HG02759 (cell line): ENCODE data around the gene ZNF23.

Source experiments
- ATAC-seq: cut with Tn5 transposase; IDR thresholded peaks from one replicate; pipeline ENCODE4 v1.9.1; 2021; ENCODE audit warnings: mild to moderate bottlenecking, moderate library complexity; ENCODE audit not compliant: unreplicated experiment

The ZNF23 gene

DNA sequence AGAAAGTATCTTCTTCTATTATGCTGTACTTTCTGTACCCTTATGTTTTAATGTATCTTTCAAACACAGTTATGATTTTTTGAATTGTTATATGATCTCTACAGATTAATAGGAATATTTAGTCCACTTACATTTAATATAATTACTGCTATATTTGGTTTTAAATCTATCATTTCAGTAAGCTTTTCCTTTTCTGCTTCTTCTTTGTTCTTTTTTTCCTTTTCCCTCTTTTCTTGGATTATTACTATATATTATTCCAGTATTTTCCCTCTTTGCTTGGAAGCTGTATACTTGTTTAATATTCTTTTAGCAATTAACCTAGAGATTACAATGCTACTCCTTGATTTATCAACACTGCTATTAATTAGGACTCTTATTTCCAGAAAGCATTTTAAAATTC, 33.7 kb downstream of the ZNF23 start:
- ATAC-seq: no peak

DNA sequence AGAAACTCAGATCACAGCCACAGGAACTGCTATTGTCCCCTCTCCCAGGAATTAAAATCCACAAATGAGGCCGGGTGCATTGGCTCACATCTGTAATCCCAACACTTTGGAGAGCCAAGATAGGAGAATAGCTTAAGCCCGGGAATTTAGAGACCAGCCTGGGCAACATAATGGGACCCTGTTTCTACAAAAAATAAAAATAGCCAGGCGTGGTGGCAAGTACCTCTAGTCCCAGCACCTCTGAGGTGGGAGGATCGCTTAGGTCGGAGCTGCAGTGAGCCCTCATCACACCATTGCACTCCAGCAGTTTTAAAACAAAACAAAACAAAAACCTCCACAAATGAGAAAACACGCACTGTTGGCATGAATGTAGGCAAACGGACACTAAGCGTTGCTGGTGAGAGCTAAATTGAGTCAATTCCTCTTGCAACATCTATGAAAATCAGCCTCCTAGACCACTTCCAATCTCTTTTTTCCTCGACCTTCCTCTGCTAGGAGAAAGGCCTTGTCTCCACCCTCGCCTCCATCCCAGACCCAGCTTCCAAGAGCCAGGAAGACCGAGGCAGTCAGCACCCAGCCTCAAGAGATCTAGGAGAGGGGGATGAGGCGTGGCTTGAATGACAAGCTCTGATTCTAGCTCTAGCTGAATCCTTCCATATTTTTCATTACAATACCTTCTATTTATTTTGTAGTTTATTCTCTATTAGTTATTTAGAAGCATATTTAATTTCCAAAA, 35.0 kb downstream of the ZNF23 start:
- ATAC-seq: no peak

DNA sequence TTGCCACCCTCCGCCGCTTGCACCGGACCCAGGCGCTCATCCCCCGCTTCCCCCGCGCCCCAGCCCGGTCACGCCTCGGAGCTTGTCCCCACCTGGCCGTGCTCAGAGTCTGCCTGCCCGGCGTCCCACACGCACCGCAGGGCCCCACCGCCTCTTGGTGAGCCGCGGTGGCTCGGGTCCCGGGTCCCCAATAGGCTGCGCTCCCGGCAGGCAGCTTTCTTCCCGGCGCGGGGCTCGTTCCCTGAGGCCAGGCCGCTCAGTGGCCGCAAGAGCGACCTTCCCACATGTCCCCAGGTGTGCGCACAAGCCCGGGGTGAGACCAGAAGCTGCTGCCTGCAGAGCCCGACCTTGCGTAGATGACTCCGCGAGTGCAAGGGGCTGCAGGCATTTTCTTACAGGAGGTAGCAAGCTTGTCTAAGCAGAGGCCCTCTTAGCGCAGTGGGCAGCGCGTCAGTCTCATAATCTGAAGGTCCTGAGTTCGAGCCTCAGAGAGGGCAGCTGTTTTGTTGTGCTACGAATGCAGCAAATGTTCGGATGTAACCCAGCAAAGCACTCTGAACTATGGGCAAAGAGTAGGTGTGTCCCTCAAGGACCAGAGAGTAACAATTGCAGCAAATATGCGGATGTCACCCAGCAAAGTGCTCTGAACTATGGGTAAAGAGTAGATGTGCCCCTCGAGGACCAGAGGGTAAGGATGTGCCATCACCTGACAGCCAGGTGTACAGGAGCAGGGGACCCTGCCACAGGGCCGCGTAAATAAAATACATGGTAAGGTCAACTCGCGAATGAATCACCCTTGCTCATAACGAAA, 35.8 kb downstream of the ZNF23 start:
- ATAC-seq: peak; percentile 69

DNA sequence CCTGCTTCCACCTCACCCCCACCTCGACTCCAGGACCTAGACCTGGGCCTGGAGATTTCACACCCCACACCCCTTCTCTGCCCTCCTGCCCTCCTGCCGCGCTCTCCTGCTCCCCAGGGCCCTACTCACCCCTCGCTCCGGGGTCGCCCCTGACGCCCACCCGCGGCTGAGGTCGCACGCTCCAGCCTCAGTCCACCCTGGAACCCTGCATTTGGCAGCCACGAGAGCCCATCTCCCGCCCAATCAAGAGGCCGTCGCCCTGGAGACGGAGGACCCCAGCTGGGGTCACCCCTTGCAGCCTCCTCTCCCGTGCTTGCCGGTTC, 36.3 kb downstream of the ZNF23 start:
- no peak for ATAC-seq

DNA sequence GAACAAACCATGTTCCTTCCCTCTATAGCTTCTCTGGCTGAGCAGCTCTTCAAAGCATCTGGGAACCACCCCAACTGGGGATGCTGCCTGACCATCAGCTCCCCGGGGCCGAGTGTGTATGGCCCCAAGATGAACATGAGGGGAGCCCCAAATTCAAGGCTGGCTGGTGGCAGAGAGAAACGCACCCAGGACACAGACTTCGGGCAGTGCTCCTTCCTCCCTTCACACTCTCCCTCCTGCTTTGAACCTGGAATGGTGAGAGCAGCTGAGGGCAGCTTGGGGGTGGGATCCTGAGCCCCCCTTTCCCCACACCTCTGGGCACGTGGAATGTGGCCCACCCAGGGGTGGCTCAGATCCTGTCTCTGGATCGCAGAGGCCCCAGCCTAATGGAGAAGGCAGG, 37.4 kb downstream of the ZNF23 start:
- ATAC-seq: no peak

DNA sequence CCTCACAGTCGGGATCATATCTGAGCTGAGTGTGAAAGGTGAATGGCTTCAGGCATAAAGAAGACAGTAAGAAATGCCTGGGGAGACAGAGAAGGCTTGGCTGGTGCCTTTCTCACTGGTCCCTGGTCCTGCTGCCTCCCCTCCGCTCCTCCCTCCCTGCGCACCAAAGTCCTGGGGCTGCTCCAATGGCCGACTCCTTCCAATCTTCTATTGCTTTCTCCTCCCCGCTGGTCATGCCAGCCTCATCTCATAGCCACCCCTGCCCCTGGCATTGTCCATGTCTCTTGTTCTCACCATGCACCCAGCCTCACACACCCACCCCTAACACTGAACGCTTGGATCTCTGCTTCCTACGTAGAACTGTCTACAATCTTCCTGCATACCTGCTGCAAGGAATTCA, 38.2 kb downstream of the ZNF23 start:
- ATAC-seq: no peak

DNA sequence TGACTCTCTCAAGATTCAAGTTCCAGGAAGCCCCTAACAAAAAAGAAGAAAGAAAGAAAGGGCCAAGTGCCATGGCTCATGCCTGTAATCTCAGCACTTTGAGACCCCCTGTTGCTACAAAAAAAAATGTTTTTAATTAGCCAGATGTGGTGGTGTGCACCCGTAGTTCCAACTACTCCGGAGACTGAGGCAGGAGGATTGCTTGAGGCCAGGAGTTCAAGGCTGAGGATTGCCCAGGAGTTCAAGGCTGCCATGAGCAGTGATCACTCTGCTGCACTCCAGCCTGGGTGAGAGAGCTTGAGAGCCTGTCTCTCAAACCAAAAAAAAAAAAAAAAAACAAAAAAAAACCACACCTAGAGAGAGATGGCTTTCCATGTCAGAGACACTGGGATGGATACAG, 39.0 kb downstream of the ZNF23 start:
- ATAC-seq: no peak

DNA sequence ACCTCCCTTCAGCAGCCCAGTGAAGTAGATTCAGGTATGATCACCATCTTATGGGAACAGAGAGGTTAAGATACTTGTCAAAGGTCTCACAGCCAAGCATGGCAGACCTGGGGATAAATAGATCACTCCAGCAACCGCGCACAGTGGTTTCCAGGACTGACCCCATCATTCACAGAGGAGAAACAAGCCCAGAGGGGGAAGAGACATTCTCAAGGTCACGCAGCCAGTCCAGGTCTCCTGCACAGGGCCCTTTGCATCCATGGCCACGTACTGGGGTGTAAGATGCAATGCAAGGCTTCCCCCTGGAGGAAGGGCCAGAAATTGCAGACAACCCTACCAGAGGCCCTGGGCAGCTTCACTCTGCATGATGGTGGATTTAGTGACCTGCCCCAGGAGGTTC, 40.1 kb downstream of the ZNF23 start:
- no peak for ATAC-seq

DNA sequence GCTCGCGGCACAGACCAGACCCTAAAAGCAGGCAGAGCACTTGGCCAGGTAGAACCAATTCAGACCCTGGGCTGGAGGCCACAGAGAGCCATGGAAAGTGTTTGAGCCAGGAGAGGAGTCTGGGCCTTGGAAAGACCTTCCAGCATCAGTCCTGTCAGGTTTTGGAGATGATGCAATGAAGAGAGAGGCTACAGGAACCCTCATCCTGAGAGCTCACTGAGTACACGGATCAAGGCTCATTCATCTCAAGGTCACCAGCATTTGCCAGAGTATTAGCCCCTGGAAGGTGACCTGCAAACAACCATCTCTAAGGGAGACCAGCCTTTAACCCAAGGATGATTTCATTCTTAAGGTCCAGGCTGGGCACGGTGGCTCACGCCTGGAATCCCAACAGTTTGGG, 48.0 kb downstream of the ZNF23 start:
- ATAC-seq: no peak

DNA sequence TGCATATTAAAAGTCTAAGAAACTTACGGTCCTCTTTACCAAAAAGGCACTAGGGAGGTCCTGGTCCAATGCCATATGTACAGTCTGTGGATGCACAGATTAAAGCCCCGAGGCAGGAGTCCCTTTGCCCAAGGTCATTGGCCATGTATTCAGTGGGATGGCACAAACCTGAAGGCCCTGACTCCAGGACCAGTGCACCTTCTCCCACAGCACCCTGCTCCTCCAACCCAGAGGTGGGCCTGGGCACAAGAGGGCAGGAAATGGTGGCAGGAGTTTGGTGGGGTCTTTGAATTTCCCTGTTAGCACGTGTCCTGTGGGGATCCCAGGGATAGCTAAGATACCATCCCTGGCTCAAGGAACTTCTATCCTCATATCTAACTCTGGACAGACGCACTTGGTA, 48.7 kb downstream of the ZNF23 start:
- no peak for ATAC-seq

DNA sequence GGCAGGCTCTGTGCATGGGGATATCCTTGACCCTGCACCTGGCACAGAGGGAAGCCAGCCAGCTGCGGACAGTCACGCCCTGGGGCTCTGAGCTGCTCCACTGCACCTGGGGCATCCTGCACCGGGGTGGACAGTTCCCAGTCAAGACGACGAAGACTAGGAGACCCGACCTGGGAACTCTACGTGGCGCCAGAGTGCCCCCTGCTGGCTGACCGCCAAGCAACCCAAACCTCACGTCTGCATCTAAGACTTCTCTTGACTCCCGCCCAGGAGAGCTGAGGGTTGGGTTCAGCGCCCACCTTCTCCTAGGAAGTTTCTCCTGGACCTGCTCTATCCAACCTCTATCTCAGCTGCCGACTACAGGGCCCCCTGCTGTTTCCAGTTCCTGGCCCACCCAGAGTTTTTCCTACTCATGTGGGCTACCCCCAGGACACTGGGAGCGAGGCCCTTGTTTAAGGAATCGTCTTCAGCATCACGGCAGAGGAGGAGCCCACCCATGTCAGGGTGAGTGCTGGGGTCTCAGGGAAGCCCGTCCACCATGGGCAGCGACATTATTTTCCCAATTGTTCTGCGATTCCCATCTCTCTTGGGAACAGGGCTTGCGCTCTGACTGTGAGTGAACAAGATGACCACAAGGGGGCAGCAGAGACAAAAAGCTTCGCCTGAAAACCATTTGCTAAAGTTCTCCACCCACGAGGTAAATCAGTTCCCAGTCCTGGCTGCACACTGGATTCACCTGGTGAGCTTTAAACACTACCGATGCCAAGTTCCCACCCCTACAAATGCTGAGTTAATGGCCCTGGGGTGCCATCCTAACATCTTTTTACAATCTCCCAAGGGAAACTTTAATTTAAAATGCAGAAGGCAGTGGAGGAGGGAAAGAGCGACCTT, 49.5 kb downstream of the ZNF23 start:
- peak; percentile 61 for ATAC-seq

DNA sequence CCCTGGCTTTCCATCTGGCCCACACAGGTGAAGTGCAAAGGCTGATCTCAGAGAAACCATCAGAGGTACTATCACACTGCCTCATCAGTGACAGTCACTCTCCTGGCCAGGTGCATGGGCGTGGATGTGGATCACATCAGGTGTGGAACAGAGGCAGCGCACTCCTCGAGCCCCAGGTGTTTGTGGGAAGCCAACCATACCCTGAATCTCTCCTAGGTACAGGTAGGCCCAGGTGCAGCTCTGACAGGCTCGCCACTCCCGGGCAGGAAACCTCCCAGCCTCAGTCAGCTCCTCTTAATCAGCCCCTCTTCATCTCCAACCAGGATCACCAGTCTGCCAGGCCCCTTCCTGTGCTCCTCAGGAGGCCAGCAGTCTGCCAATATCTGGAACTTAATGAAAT, 51.9 kb downstream of the ZNF23 start:
- no peak for ATAC-seq

DNA sequence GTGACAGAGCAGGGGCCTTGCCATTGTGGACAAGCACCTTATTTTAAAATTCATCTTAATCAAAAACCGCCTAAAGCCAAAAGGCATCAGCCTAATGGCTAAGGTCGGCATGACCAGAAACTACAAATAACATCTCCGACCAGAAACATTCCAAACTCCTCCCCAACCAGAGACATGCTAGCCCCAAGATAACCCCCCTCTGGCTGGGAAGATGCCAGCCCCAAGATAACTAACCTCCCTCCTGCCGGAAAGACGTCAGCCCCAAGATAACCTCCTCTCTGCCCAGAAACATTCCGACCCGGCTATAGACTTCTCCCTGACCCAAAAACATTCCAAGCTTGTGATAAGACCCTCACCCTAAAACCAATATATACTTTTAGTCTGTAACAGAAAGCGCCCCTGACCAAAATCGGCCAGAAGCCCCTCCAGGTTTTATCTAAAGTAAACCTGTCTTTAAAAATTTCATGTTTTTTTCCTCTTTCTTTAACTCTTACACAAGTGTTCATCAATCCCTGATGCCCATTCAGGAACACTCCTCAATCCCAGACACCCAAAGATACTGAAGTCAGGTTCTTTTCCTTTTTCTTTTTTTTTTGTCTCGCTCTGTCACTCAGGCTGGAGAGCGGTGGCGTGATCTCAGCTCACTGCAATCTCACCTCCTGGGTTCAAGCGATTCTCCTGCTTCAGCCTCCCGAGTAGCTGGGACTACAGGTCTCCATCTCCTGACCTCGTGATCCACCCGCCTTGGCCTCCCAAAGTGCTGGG, 52.9 kb downstream of the ZNF23 start:
- no peak for ATAC-seq

DNA sequence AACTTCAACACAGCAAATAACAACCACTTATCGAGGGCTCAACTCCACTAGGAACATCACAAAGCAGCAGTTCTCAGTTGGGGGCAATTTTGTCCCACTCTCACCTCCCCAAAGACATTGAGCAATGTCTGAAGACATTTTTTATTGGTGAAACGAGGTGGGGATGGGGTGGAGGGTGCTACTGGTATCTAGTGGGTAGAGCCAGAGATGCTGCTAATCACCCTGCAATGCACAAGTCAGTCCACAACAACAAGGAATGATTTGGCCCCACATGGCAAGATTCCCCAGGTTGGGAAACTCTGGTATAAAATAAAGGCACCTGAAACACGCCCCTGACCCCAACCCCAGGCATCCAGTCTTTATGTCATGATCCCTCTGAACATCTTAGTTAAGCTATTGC, 53.5 kb downstream of the ZNF23 start:
- ATAC-seq: no peak

DNA sequence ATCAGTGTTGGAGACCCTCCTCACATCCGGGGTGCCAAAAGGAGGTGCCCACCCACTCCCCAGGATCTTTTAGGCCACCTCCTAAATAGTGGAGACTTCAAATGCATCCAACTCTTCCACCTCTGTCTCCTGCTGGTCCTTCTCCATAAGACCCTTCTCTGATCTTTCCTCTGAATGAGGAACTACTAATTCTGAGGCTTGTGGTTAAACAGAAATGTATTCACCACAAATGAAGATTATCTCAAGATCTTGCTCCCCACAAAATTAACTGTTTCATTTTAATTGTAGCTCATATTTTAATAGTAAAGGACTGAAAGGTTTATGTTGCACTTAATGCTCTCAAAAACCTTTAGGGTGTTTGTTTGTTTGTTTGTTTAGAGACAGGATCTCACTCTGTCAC, 54.3 kb downstream of the ZNF23 start:
- ATAC-seq: no peak

DNA sequence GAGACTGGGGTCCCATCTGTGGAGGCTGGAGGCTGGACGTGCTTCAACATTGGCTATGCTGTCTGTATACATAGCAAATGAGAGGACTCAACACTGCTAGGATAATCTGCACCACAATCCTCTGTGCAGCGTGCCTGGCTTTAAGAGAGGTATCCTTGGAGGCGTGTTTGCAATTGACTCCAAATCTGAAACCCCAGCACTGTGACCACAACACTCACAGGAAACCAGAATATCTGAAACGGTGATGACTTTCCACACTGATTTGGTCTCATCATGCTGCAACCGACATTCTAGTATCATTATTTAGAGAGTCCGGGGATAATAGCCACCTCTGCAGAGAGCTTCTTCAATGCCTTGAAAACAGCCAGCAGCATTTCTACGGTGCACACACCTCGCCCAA, 55.3 kb downstream of the ZNF23 start:
- no peak for ATAC-seq

DNA sequence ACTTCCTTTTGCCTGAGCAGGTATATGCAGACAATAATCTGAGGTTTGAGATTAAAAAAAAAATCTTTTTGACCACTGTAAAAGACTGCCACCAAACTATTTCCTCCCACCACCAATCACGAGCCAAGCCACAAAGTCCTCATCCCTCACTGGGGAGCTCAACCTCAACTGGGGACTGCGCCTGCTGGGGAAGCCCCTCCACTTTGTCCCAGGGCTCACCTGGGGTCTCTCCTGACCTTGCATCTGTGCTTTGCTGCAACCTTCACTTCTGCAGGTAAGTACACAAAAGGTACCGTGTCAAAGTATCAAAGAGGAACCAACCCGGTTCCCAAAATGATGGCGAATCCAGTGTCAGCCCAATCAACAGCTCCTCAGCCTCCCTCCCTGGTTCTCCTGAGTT, 55.7 kb downstream of the ZNF23 start:
- ATAC-seq: no peak

DNA sequence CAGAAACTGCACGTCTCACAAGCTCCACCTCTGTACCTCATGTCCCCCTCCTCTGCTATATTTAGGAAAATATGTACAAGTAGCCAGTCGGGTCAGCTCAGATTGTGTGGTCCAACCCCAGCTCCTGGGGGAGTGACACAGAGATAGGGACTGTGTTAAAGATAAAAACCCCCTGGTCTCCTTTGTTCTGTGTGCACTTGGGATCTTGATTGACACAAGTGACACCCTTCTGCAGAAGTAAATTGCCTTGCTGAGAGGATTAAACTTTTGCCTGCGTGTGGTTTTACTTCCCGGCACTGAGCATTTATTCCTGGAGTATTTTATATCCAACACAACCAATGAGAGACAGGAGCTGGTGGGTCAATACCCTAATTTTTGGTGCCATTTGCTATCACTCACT, 57.7 kb downstream of the ZNF23 start:
- ATAC-seq: no peak

DNA sequence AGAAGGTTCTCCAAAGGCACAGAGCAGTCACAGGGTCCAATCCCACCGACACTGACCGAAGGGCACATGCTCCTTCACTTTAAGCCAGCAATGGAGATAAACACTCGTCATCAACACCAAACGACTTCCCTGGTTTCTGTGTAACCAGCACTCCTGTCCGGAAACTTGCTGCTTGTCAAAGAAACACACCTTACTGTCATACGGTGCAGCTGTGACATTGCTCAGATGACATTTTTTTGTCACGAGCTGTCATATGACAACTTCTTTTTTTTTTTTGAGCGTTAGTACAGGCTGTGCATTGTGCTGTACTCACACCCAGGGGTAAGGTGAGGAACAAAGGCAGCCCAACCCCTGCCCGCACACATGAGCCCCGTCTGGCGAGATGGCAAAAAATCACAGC, 59.4 kb downstream of the ZNF23 start:
- ATAC-seq: no peak

DNA sequence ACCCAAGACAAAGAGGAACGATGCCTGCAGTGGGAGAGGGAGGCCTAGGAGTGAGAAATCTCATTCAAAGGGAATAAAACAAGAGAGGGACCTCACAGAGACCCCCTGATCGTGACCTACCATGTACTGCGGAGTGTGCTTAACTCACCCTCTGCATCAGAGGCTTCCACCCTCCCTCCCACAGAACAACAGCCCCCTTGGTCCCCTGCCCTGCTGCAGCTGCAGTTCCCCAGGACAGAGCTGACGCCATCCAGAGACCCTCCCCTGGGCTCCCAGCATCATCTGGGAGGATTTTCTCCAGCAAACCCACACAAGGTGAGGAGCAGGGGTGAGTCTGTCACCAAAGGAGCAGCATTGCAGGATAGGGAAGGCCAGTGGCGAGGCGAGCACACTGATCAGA, 60.0 kb downstream of the ZNF23 start:
- ATAC-seq: no peak
